ENCODE results near the gene CDH5. TPM values are rescaled to one million over a fixed set of nuclear protein-coding genes. Genes with fewer than 3 reads are reported as not detected.
A peak's percentile ranks its signal among the peaks of the same experiment; 100 is the strongest.

Gene CDH5
- total RNA-seq, 4 donors from 2014 or later: 10.2 to 28.3 (median 14.0) TPM

- 78 to 83% methylated on average over 13 of the region's 13 CpGs for WGBS, 2 donors
- intact Hi-C loops (cut with DNase I; ENCODE audit: low total_unique reads): no loop called here
- no peak for TF ChIP-seq POLR2A (IDR thresholded peaks at IDR 0.05)
- TF ChIP-seq, protein P1, sequence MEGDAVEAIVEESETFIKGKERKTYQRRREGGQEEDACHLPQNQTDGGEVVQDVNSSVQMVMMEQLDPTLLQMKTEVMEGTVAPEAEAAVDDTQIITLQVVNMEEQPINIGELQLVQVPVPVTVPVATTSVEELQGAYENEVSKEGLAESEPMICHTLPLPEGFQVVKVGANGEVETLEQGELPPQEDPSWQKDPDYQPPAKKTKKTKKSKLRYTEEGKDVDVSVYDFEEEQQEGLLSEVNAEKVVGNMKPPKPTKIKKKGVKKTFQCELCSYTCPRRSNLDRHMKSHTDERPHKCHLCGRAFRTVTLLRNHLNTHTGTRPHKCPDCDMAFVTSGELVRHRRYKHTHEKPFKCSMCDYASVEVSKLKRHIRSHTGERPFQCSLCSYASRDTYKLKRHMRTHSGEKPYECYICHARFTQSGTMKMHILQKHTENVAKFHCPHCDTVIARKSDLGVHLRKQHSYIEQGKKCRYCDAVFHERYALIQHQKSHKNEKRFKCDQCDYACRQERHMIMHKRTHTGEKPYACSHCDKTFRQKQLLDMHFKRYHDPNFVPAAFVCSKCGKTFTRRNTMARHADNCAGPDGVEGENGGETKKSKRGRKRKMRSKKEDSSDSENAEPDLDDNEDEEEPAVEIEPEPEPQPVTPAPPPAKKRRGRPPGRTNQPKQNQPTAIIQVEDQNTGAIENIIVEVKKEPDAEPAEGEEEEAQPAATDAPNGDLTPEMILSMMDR (IDR thresholded peaks at IDR 0.05): no peak
- H3K4me3 ChIP-seq (ENCODE audit: low read depth, poor library complexity, severe bottlenecking): no peak overlapping the region
- DNase-seq (ENCODE audit: low spot score in 2 of 2): no peak
Measured at GRCh38 chr16:66363211-66363777, 3.2 kb upstream of the CDH5 start.

DNA sequence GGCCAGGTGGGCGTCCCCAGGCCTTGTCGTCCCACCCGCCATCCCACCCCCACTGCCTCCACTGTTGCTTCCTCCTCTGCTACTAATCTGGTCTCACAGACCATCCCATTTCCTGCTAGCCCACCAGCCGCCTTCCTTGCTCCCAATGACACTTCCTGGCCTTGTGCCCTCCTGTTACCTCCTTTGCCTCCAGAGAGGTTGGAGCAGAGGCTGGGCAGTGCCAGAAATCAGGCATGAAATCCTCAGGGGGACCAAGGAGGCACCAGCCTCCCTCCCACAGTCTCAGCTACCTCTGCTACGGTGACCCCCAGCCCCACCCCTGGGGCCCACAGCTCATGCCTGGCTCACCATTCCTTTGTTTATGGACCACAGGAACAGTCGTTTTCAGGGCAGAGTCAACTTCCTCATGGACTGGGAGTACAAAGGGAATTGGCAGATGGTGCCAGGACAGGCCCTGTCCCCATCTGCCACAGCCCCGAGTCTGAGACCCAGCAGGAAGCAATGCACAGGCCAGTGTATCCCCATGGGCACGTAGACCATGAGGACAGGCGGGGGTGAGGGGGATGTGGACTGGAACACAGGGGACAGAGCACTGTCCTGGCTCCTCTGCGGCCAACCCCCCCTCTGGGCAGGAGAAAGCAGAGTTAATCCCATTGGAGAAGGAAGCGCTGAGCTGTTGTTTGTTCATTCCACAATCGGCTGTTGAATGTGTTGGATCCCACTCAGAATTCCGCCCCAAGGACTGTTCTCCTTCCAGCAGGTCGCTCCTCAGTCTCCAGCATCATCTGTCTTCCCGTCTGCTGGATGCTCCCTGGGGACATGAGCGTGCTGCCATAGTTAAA lies 2.2 kb upstream of the CDH5 start:
- intact Hi-C loops (cut with DNase I; ENCODE audit: low total_unique reads): no loop called here
- WGBS, 2 donors: 42 to 50% methylated on average over 16 of the region's 16 CpGs
- TF ChIP-seq, protein P1 (IDR thresholded peaks at IDR 0.05): no peak
- TF ChIP-seq POLR2A (IDR thresholded peaks at IDR 0.05): no peak
- peak; percentile 68 to 92 for DNase-seq (ENCODE audit: low spot score in 2 of 2)
- H3K4me3 ChIP-seq (ENCODE audit: low read depth, poor library complexity, severe bottlenecking): no peak overlapping the region

DNA sequence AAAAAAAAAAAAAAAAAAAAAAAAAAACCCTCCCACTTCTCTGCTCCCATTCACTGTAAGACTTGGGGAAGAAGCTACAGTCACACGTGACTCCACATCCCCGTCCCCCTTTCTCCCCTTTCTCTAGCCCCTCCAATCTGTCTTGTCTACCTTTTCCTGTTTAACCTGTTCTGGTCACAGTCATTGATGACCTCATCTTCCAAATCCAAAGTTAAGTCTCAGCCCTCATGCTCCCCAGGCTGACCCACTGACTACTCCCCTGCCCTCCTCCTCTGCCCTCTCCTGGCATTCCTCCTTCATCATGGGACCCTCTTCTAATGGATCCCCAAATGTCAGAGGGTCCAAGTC lies 1.6 kb upstream of the CDH5 start:
- intact Hi-C loops (cut with DNase I; ENCODE audit: low total_unique reads): no loop called here

DNA sequence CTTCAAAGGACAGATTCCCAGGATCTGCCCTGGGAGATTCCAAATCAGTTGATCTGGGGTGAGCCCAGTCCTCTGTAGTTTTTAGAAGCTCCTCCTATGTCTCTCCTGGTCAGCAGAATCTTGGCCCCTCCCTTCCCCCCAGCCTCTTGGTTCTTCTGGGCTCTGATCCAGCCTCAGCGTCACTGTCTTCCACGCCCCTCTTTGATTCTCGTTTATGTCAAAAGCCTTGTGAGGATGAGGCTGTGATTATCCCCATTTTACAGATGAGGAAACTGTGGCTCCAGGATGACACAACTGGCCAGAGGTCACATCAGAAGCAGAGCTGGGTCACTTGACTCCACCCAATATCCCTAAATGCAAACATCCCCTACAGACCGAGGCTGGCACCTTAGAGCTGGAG lies 840 bp upstream of the CDH5 start:
- 33 to 34% methylated on average over 4 of the region's 4 CpGs for WGBS, 2 donors

More for the DNA sequence above, 1.6 kb upstream of the CDH5 start:
- 20 to 29% methylated on average over 2 of the region's 2 CpGs for WGBS, 2 donors
- no peak for DNase-seq (ENCODE audit: low spot score in 2 of 2)
- H3K4me3 ChIP-seq (ENCODE audit: low read depth, poor library complexity, severe bottlenecking): no peak overlapping the region
- TF ChIP-seq POLR2A (IDR thresholded peaks at IDR 0.05): no peak
- TF ChIP-seq, protein P1 (IDR thresholded peaks at IDR 0.05): no peak

DNA sequence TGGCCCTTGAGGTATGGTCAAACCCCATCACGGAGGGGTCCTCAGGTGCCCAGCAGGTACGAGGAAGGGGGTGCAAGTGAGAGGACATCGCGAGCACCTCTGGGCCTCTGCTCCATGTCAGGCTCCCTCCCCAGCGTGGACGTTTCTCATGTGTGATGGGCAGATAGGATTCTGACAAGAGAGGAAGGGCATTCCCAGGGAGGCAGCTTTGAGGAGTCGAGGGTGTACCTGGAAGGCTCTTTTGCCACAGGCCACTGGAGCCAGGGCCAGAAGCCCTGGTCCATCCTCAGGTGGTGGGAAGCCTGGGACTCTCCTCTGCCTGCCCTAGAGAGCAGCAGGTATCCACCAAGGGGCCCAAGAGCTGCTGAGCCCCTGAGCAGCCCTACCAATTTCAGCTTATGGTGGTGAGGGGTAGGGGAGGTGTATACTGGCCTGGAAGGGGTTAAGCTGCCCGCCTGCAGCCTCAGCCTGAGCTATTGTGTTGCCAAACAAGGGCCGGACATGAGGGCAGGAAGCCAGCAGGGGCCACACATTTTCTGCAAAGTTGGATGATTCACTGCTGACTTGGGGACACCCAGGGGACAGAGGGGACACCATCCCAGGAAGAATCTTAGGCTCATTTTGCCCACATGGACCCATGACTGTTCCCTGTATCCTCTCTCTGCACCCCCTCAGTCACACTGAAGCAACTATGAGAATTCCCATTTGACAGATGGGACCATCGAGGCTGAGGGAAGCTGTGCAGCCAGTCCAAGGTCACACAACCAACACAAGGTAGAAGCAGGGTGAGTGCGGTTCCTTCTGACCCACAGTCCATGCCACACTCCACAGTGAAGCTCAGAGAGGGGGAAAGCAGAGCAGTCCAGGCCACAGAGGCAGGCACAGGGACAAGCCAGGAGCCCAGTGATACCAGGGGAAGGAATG lies 1.7 kb downstream of the CDH5 start:
- no peak for TF ChIP-seq POLR2A (IDR thresholded peaks at IDR 0.05)
- TF ChIP-seq, protein P1 (IDR thresholded peaks at IDR 0.05): no peak
- 72 to 79% methylated on average over 11 of the region's 11 CpGs for WGBS, 2 donors
- no peak for DNase-seq (ENCODE audit: low spot score in 2 of 2)
- intact Hi-C loops (cut with DNase I; ENCODE audit: low total_unique reads): no loop called here
- H3K4me3 ChIP-seq (ENCODE audit: low read depth, poor library complexity, severe bottlenecking): no peak overlapping the region

More for the DNA sequence above, 840 bp upstream of the CDH5 start:
- H3K4me3 ChIP-seq (ENCODE audit: low read depth, poor library complexity, severe bottlenecking): no peak overlapping the region
- DNase-seq (ENCODE audit: low spot score in 2 of 2): peak; percentile 59 to 94
- TF ChIP-seq POLR2A (IDR thresholded peaks at IDR 0.05): no peak
- TF ChIP-seq, protein P1 (IDR thresholded peaks at IDR 0.05): no peak
- intact Hi-C loops (cut with DNase I; ENCODE audit: low total_unique reads): no loop called here
